ENCODE results near the gene FAM181B. TPM values are rescaled to one million over a fixed set of nuclear protein-coding genes. Genes with fewer than 3 reads are reported as not detected.

Gene FAM181B
- total and polyA plus RNA-seq, 9 donors: 1.1 to 2.1 (median 1.5) TPM

- intact Hi-C loops (cut with DNase I): no loop called here
- H3K9me3 ChIP-seq: peaks cover 0 to 7% of the 10 kb centered on the region in 2 donors
- no peak overlapping the region for H3K4me3 ChIP-seq
- no peaks in the 10 kb centered on the region for H3K4me1 ChIP-seq (ENCODE audit: insufficient read depth)
- H3K27me3 ChIP-seq: no peaks in the 10 kb centered on the region
- no peak overlapping the region for H3K27ac ChIP-seq
- TF ChIP-seq POLR2A (IDR thresholded peaks at IDR 0.05): no peak
- TF ChIP-seq CTCF (IDR thresholded peaks at IDR 0.05): no peak
- TF ChIP-seq EP300 (IDR thresholded peaks at IDR 0.05): no peak
- H3K36me3 ChIP-seq: no peaks in the 10 kb centered on the region
- DNase-seq: no peak
- 47 to 71% (median 67%) methylated on average over 1 of the region's 1 CpG for WGBS, 3 donors
Observed at GRCh38 chr11:82680252-82680651, 53.4 kb downstream of the FAM181B start.

Small RNA genes within 50 kb of the gene (small RNA-seq; reads per million reads assigned to genes)
- 0.15 reads per million for gene RPS28P7

Other genes starting within 250 kb of the FAM181B start
- 10 to 100 TPM; 36.4 to 69.0 (median 62.8) TPM for gene PRCP, start 166.6 kb upstream of the FAM181B start, total RNA-seq
- gene PRCP, start 166.6 kb upstream of the FAM181B start, polyA plus RNA-seq: 100 to 1,000 TPM in 1 of 2 donors, 10 to 100 TPM in 1; 62.5 to 184 TPM
- 1 to 10 TPM in 2 of 7 donors, under 1 TPM in 4, not detected in 1; 0.48 to 1.2 (median 0.69) TPM for gene DDIAS, start 167.9 kb upstream of the FAM181B start, total RNA-seq
- under 1 TPM; 0.38 to 0.77 TPM for gene DDIAS, start 167.9 kb upstream of the FAM181B start, polyA plus RNA-seq

Data from ovary (tissue), 9 donors.